Neural cell (in vitro differentiated cells): ENCODE results near the gene TAGLN3. TPM values are rescaled to one million over a fixed set of nuclear protein-coding genes. Genes with fewer than 3 reads are reported as not detected.

Experiments used
- H2AFZ ChIP-seq: fragments of 200-600, 300-800 bp; sonication (generic), shearing (Covaris generic); 2 replicates; pipeline ENCODE4 v1.6.0; 2014; ENCODE audit warnings: low read depth, mild to moderate bottlenecking, antibody characterized with exemption, low read length, moderate library complexity
- H3F3A ChIP-seq: fragments of 200-600 bp; shearing (Covaris generic); 2 replicates; pipeline ENCODE4 v1.6.1; 2016; ENCODE audit warnings: mild to moderate bottlenecking, moderate library complexity, mixed read lengths, antibody characterized with exemption, low read length; ENCODE audit not compliant: insufficient read depth, poor library complexity, severe bottlenecking
- H3K27ac ChIP-seq: fragments of 200-600, 300-800 bp; sonication (generic), shearing (Covaris generic); 2 replicates; pipeline ENCODE4 v1.5.1; 2014; ENCODE audit warnings: mild to moderate bottlenecking, low read length, moderate library complexity
- H3K27me3 ChIP-seq: fragments of 300-800, 200-600 bp; sonication (generic), shearing (Covaris generic); 2 replicates; pipeline ENCODE4 v1.6.0; 2014; ENCODE audit warnings: mild to moderate bottlenecking, low read depth, low read length, moderate library complexity; ENCODE audit not compliant: insufficient read depth
- H3K36me3 ChIP-seq: fragments of 300-800, 200-600 bp; sonication (generic), shearing (Covaris generic); 2 replicates; pipeline ENCODE4 v1.5.1; 2014; ENCODE audit warnings: mild to moderate bottlenecking, antibody characterized with exemption, low read length, moderate library complexity; ENCODE audit not compliant: insufficient read depth
- H3K4me2 ChIP-seq: fragments of 300-800, 200-600 bp; sonication (generic), shearing (Covaris generic); 2 replicates; pipeline ENCODE4 v1.6.0; 2014; ENCODE audit warnings: mild to moderate bottlenecking, low read length
- H3K4me3 ChIP-seq: fragments of 300-800, 200-600 bp; sonication (generic), shearing (Covaris generic); 2 replicates; pipeline ENCODE4 v1.5.1; 2014; ENCODE audit warnings: mild to moderate bottlenecking, low read length, moderate library complexity
- H3K79me2 ChIP-seq: fragments of 200-600 bp; shearing (Covaris generic); replicated peaks from 2 replicates; pipeline ENCODE4 v1.6.0; 2014; ENCODE audit warnings: mild to moderate bottlenecking, low read length, moderate library complexity; ENCODE audit not compliant: insufficient read depth
- H3K9ac ChIP-seq: fragments of 300-800, 200-600 bp; sonication (generic), shearing (Covaris generic); 2 replicates; pipeline ENCODE4 v1.6.1; 2016; ENCODE audit warnings: mild to moderate bottlenecking, low read length, mixed read lengths
- H3K9me2 ChIP-seq: fragments of 200-600 bp; shearing (Covaris generic); 2 replicates; pipeline ENCODE4 v1.6.1; 2016; ENCODE audit warnings: mild to moderate bottlenecking, low read length, mixed read lengths; ENCODE audit not compliant: insufficient read depth
- H3K9me3 ChIP-seq: fragments of 200-600, 300-800 bp; sonication (generic), shearing (Covaris generic); 2 replicates; pipeline ENCODE4 v1.6.1; 2016; ENCODE audit warnings: mild to moderate bottlenecking, mixed run types, low read length, moderate library complexity, mixed read lengths
- H4K20me1 ChIP-seq: fragments of 200-600 bp; shearing (Covaris generic); 2 replicates; pipeline ENCODE4 v1.6.1; 2016; ENCODE audit warnings: mild to moderate bottlenecking, mixed run types; ENCODE audit not compliant: insufficient read depth
- EP300 ChIP-seq: fragments of 450-650 bp; conservative IDR thresholded peaks from 2 replicates; pipeline ENCODE4 v1.6.1; 2014; ENCODE audit warnings: antibody characterized with exemption, mild to moderate bottlenecking, moderate library complexity; ENCODE audit not compliant: poor library complexity, severe bottlenecking
- EZH2 ChIP-seq: fragments of 200-600, 300-800 bp; shearing (Covaris generic), sonication (generic); IDR thresholded peaks from 2 replicates; pipeline ENCODE4 v1.6.1; 2014; ENCODE audit warnings: antibody characterized with exemption, low read length, borderline replicate concordance, mild to moderate bottlenecking; ENCODE audit not compliant: insufficient read depth, poor library complexity, severe bottlenecking
- MXI1 ChIP-seq: fragments of 450-650 bp; conservative IDR thresholded peaks from 2 replicates; pipeline ENCODE4 v1.6.1; 2014; ENCODE audit warnings: antibody characterized with exemption, mild to moderate bottlenecking; ENCODE audit not compliant: poor library complexity, severe bottlenecking
- POLR2AphosphoS5 ChIP-seq: IDR thresholded peaks from 2 replicates; pipeline ENCODE4 v1.6.1; 2012
- RAD21 ChIP-seq: fragments of 450-650 bp; conservative IDR thresholded peaks from 2 replicates; pipeline ENCODE4 v1.6.1; 2014; ENCODE audit warnings: antibody characterized with exemption, mild to moderate bottlenecking, moderate library complexity
- SMC3 ChIP-seq: fragments of 450-650 bp; conservative IDR thresholded peaks from 2 replicates; pipeline ENCODE4 v1.6.1; 2014; ENCODE audit warnings: antibody characterized with exemption, mild to moderate bottlenecking, moderate library complexity; ENCODE audit not compliant: poor library complexity
- TAF1 ChIP-seq: IDR thresholded peaks from 2 replicates; pipeline ENCODE4 v1.6.1; 2012; ENCODE audit warnings: low read depth
- polyA minus RNA-seq: library from RNA; depleted of rRNA, polyadenylated mRNA; stranded (reverse); fragments of >200 nt; gene quantifications from 2 replicates; pipeline ENCODE4 v1.2.3, GENCODE V29; 2014
- polyA plus RNA-seq: library from polyadenylated mRNA; depleted of rRNA; stranded (reverse); fragments of >200 nt; gene quantifications from 2 replicates; pipeline ENCODE4 v1.2.3, GENCODE V29; 2014
- TF ChIP-seq, protein P1 (sequence below): fragments of 450-650 bp; IDR thresholded peaks from 2 replicates; pipeline ENCODE4 v1.5.1; 2014; ENCODE audit warnings: antibody characterized with exemption, mild to moderate bottlenecking, moderate library complexity; ENCODE audit not compliant: poor library complexity, severe bottlenecking
- TF ChIP-seq, protein P2 (sequence below): IDR thresholded peaks from 2 replicates; pipeline ENCODE4 v1.6.1; 2012; ENCODE audit warnings: borderline replicate concordance

TAGLN3 gene
- polyA plus RNA-seq (519 and 568 TPM in 2 replicates), polyA minus RNA-seq (247 and 249 TPM in 2 replicates)

DNA sequence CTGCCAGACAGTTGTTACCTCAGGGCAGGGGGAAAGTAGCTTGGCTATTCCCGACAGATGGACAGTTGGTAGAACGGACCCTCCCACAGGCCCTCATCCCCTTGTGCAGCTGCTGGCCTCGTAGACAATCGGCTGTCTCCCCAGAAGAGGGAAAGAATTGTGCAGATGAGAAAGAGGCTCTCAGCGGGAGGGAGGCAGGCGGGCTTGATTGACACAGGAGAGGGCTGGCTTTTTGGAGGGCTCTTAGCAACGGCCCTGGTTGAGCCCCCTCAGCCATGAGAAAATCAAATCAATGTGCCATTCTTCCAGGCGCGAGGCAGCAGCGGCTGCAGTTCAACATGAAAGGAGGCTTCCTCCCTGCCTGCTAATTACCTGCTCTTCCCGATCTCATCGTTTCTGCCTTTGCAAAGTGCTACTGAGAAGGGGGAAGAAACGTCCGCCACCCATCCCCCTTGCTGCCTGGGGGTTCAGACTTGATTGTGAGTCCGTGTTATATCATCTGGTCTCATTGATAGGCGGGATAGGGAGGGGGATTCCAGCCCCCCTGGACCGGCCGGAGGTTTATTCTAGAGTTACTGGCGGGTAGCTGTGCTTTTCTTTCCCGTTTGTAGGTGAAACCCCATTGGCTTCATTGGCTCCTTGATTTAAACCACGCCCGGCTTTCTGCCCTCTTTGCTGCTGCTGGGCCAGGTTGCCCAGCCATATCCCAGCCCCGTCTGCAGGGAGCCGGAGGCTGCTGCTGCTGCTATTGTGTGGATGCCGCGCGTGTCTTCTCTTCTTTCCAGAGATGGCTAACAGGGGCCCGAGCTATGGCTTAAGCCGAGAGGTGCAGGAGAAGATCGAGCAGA, at the start of gene TAGLN3:
TAGLN3 (plus strand) TSS at position 287 of the 848 bp plus-strand sequence; CDS start at position 788, 501 bp downstream.
- Histone ChIP-seq H4K20me1 (no peaks in the 10 kb centered on the region), H2AFZ (peak within 1 kb of the TSS; percentile 78), H3K4me3 (peak within 1 kb of the TSS; percentile 88), H3K36me3 (peaks cover 12% of the 10 kb centered on the region), H3K9me3 (no peaks in the 10 kb centered on the region), H3K9ac (peak within 1 kb of the TSS; percentile 99), H3K27ac (peak within 1 kb of the TSS; percentile 98), H3F3A (no peaks in the 10 kb centered on the region), H3K27me3 (no peaks in the 10 kb centered on the region), H3K4me2 (peak within 1 kb of the TSS; percentile 99), H3K79me2 (peaks cover 51% of the 10 kb centered on the region), H3K9me2 (no peaks in the 10 kb centered on the region)
- TF ChIP-seq, protein P1, sequence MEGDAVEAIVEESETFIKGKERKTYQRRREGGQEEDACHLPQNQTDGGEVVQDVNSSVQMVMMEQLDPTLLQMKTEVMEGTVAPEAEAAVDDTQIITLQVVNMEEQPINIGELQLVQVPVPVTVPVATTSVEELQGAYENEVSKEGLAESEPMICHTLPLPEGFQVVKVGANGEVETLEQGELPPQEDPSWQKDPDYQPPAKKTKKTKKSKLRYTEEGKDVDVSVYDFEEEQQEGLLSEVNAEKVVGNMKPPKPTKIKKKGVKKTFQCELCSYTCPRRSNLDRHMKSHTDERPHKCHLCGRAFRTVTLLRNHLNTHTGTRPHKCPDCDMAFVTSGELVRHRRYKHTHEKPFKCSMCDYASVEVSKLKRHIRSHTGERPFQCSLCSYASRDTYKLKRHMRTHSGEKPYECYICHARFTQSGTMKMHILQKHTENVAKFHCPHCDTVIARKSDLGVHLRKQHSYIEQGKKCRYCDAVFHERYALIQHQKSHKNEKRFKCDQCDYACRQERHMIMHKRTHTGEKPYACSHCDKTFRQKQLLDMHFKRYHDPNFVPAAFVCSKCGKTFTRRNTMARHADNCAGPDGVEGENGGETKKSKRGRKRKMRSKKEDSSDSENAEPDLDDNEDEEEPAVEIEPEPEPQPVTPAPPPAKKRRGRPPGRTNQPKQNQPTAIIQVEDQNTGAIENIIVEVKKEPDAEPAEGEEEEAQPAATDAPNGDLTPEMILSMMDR: no peak
- peak; percentile 46 for TF ChIP-seq SMC3
- TF ChIP-seq POLR2AphosphoS5: peak; percentile 84
- TF ChIP-seq MXI1: peak; percentile 64
- peak; percentile 55 for TF ChIP-seq EP300
- no peak for TF ChIP-seq EZH2
- peak; percentile 69 for TF ChIP-seq TAF1
- TF ChIP-seq RAD21: peak; percentile 43
- TF ChIP-seq, protein P2, sequence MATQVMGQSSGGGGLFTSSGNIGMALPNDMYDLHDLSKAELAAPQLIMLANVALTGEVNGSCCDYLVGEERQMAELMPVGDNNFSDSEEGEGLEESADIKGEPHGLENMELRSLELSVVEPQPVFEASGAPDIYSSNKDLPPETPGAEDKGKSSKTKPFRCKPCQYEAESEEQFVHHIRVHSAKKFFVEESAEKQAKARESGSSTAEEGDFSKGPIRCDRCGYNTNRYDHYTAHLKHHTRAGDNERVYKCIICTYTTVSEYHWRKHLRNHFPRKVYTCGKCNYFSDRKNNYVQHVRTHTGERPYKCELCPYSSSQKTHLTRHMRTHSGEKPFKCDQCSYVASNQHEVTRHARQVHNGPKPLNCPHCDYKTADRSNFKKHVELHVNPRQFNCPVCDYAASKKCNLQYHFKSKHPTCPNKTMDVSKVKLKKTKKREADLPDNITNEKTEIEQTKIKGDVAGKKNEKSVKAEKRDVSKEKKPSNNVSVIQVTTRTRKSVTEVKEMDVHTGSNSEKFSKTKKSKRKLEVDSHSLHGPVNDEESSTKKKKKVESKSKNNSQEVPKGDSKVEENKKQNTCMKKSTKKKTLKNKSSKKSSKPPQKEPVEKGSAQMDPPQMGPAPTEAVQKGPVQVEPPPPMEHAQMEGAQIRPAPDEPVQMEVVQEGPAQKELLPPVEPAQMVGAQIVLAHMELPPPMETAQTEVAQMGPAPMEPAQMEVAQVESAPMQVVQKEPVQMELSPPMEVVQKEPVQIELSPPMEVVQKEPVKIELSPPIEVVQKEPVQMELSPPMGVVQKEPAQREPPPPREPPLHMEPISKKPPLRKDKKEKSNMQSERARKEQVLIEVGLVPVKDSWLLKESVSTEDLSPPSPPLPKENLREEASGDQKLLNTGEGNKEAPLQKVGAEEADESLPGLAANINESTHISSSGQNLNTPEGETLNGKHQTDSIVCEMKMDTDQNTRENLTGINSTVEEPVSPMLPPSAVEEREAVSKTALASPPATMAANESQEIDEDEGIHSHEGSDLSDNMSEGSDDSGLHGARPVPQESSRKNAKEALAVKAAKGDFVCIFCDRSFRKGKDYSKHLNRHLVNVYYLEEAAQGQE: peak; percentile 76

DNA sequence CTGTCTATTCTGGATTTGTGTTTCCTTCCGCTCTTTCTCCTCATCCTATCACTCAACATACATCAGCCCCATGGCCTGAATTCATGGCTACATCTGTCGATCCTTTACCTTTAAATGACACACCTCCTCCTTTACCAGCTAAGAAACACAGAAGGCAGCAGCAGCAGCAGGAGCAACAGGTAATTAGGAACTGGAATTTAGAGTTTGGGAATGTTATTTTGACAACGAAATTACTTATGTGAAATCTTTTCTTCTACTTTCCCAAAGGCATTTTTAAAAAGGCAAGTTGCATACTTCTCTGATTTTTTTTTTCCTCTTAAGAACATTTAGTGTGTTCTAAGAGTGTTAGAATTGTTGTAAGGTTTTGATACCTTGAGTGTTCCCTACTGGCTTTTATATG, 49.0 kb upstream of the TAGLN3 start:
- H3K4me2 ChIP-seq: no peak overlapping the region
- no peak overlapping the region for H3K4me3 ChIP-seq
- H3K27ac ChIP-seq: no peak overlapping the region
- no peaks in the 10 kb centered on the region for H3K9me2 ChIP-seq
- H3K9ac ChIP-seq: no peak overlapping the region
- TF ChIP-seq MXI1 (no peak), EZH2 (no peak), RAD21 (no peak), TAF1 (no peak)
- TF ChIP-seq, protein P1: no peak
- H4K20me1 ChIP-seq: no peaks in the 10 kb centered on the region
- H3K79me2 ChIP-seq: no peaks in the 10 kb centered on the region
- no peaks in the 10 kb centered on the region for H3F3A ChIP-seq
- no peaks in the 10 kb centered on the region for H3K36me3 ChIP-seq
- H3K27me3 ChIP-seq: no peaks in the 10 kb centered on the region
- no peaks in the 10 kb centered on the region for H3K9me3 ChIP-seq
- no peak overlapping the region for H2AFZ ChIP-seq
